Type B pancreatic cell (in vitro differentiated cells): ENCODE results near the gene PTPRK. TPM values are rescaled to one million over a fixed set of nuclear protein-coding genes. Genes with fewer than 3 reads are reported as not detected.

Source experiments
- DNase-seq: peaks from one replicate; pipeline ENCODE4 v3.0.0; 2021; ENCODE audit warnings: mixed read lengths; ENCODE audit not compliant: unreplicated experiment; ENCODE audit errors: extremely low spot score
- H3K27ac Mint-ChIP-seq: 2 replicates; pipeline ENCODE4 v1.8.0; 2021; ENCODE audit warnings: mild to moderate bottlenecking, mixed read lengths
- H3K27me3 Mint-ChIP-seq: 2 replicates; pipeline ENCODE4 v1.8.0; 2021; ENCODE audit warnings: mixed read lengths
- H3K36me3 Mint-ChIP-seq: 2 replicates; pipeline ENCODE4 v1.8.0; 2021; ENCODE audit warnings: mixed read lengths
- H3K4me1 Mint-ChIP-seq: one replicate; pipeline ENCODE4 v1.8.0; 2021; ENCODE audit warnings: mixed read lengths; ENCODE audit not compliant: unreplicated experiment
- H3K4me3 Mint-ChIP-seq: 2 replicates; pipeline ENCODE4 v1.8.0; 2021; ENCODE audit warnings: mild to moderate bottlenecking, mixed read lengths
- H3K9me3 Mint-ChIP-seq: 2 replicates; pipeline ENCODE4 v1.8.0; 2021; ENCODE audit warnings: mixed read lengths
- CTCF ChIP-seq: fragments of 200-600 bp; sonication (generic); conservative IDR thresholded peaks from 2 replicates; pipeline ENCODE4 v1.5.0; 2021; ENCODE audit warnings: antibody characterized with exemption, mild to moderate bottlenecking
- total RNA-seq: library from RNA; stranded (reverse); gene quantifications from 2 replicates; pipeline ENCODE4 v1.2.1, GENCODE V29; 2021; ENCODE audit warnings: low replicate concordance

PTPRK gene
- total RNA-seq, 1 donor from 2014 or later = 63.4 TPM

- Mint-ChIP-seq H3K9me3 (no peaks in the 10 kb centered on the region), H3K27ac (no peak overlapping the region), H3K4me3 (no peak overlapping the region), H3K27me3 (no peaks in the 10 kb centered on the region), H3K36me3 (peaks cover 15% of the 10 kb centered on the region), H3K4me1 (peaks cover 5% of the 10 kb centered on the region)
- DNase-seq = no peak
- TF ChIP-seq CTCF = no peak
These were observed 451.2 kb downstream of the PTPRK start for GRCh38 chr6:128069188-128069587.

GRCh38 chr6:128068119-128068479 lies 452.3 kb downstream of the PTPRK start:
- Mint-ChIP-seq H3K36me3 (peaks cover 15% of the 10 kb centered on the region), H3K4me1 (peaks cover 5% of the 10 kb centered on the region), H3K27ac (no peak overlapping the region), H3K4me3 (no peak overlapping the region), H3K27me3 (no peaks in the 10 kb centered on the region), H3K9me3 (no peaks in the 10 kb centered on the region)
- DNase-seq = no peak
- TF ChIP-seq CTCF = no peak

GRCh38 chr6:128067446-128068118 lies 452.8 kb downstream of the PTPRK start:
- no peak overlapping the region for H3K4me3 Mint-ChIP-seq
- H3K27me3 Mint-ChIP-seq = no peaks in the 10 kb centered on the region
- TF ChIP-seq CTCF = no peak
- H3K27ac Mint-ChIP-seq = no peak overlapping the region
- DNase-seq = no peak
- no peaks in the 10 kb centered on the region for H3K9me3 Mint-ChIP-seq
- H3K4me1 Mint-ChIP-seq = peaks cover 5% of the 10 kb centered on the region
- H3K36me3 Mint-ChIP-seq = peaks cover 15% of the 10 kb centered on the region

GRCh38 chr6:128065072-128065471 lies 455.3 kb downstream of the PTPRK start:
- Mint-ChIP-seq H3K36me3 (peaks cover 12% of the 10 kb centered on the region), H3K4me1 (peaks cover 5% of the 10 kb centered on the region), H3K9me3 (no peaks in the 10 kb centered on the region), H3K27ac (no peak overlapping the region), H3K4me3 (no peak overlapping the region), H3K27me3 (no peaks in the 10 kb centered on the region)
- DNase-seq = no peak
- no peak for TF ChIP-seq CTCF

GRCh38 chr6:128064540-128064895 lies 455.9 kb downstream of the PTPRK start:
- no peaks in the 10 kb centered on the region for H3K27me3 Mint-ChIP-seq
- DNase-seq = no peak
- no peak overlapping the region for H3K27ac Mint-ChIP-seq
- H3K9me3 Mint-ChIP-seq = no peaks in the 10 kb centered on the region
- TF ChIP-seq CTCF = no peak
- H3K4me3 Mint-ChIP-seq = no peak overlapping the region
- H3K4me1 Mint-ChIP-seq = peaks cover 5% of the 10 kb centered on the region
- H3K36me3 Mint-ChIP-seq = peaks cover 15% of the 10 kb centered on the region
